Epidermal melanocyte (primary cell): ENCODE data around the gene MYOM3.
"Not testable (repeated sequence)": the region's sequence is repeated elsewhere in the genome, so short reads cannot be mapped to it uniquely, and the experiment has no call there.

Source experiments
- DNase-seq: peaks from one replicate; pipeline ENCODE4 v3.0.0; 2011; ENCODE audit warnings: low spot score; ENCODE audit not compliant: insufficient read length

The MYOM3 gene

GRCh38 chr1:24042315-24042714 is 69.6 kb downstream of the MYOM3 start:
- DNase-seq, result no peak

GRCh38 chr1:24036088-24036487 is 75.8 kb downstream of the MYOM3 start:
- no peak for DNase-seq

- DNase-seq, result no peak
Measured at GRCh38 chr1:24032981-24033380, 79.0 kb downstream of the MYOM3 start.

GRCh38 chr1:24030976-24031516 is 80.9 kb downstream of the MYOM3 start:
- not testable (repeated sequence) for DNase-seq

GRCh38 chr1:24027838-24028468 is 84.0 kb downstream of the MYOM3 start:
- peak; percentile 83 for DNase-seq

GRCh38 chr1:24022581-24023361 is 89.2 kb downstream of the MYOM3 start:
- DNase-seq, result no peak

GRCh38 chr1:24021403-24022266 is 90.3 kb downstream of the MYOM3 start:
- DNase-seq, result no peak

GRCh38 chr1:24020470-24020869 is 91.5 kb downstream of the MYOM3 start:
- no peak for DNase-seq

GRCh38 chr1:24020025-24020424 is 91.9 kb downstream of the MYOM3 start:
- DNase-seq, result no peak

- peak; percentile 85 for DNase-seq
Measured at GRCh38 chr1:24018611-24019580, 93.0 kb downstream of the MYOM3 start.

- peak; percentile 43 for DNase-seq
Measured at GRCh38 chr1:24015221-24016210, 96.4 kb downstream of the MYOM3 start.

GRCh38 chr1:24012878-24013277 is 99.1 kb downstream of the MYOM3 start:
- DNase-seq, result not testable (repeated sequence)

- DNase-seq, result no peak
Measured at GRCh38 chr1:24010650-24011049, 101.3 kb downstream of the MYOM3 start.

GRCh38 chr1:24009406-24009805 is 102.5 kb downstream of the MYOM3 start:
- DNase-seq, result no peak

- not testable (repeated sequence) for DNase-seq
Measured at GRCh38 chr1:24008574-24009184, 103.3 kb downstream of the MYOM3 start.

GRCh38 chr1:24007079-24007478 is 104.9 kb downstream of the MYOM3 start:
- DNase-seq, result no peak
